IMR-90 (cell line): Measurements from ENCODE around the gene GRIK3. TPM values are rescaled to one million over a fixed set of nuclear protein-coding genes. Genes with fewer than 3 reads are reported as not detected.
A peak's percentile ranks its signal among the peaks of the same experiment; 100 is the strongest.

Source experiments
- ATAC-seq: fragments of 200-7000 bp; cut with Tn5 transposase; 2 replicates; pipeline ENCODE4 v1.9.1; 2020; ENCODE audit warnings: low read depth, mild to moderate bottlenecking, moderate library complexity
- BruUV-seq: library from RNA; stranded (reverse); fragments of 400-500 nt; replicated peaks from 2 replicates; lab custom pipeline; 2021; lab: Mats Ljungman, UMichigan
- CTCF ChIA-PET: fragments of 300-600 bp; formaldehyde crosslinking; extraction: SDS; loops from one replicate; lab custom pipeline; 2021; ENCODE audit warnings: antibody characterized with exemption; lab: Yijun Ruan, JAX
- POLR2A ChIA-PET: fragments of 300-600 bp; sonication (Branson Sonifier 250); formaldehyde crosslinking; loops from one replicate; lab custom pipeline; 2022; ENCODE audit warnings: antibody characterized with exemption; ENCODE audit not compliant: unreplicated experiment; lab: Charles Lee
- DNase-seq: peaks from one replicate; pipeline ENCODE4 v3.0.0; 2013
- H2AFZ ChIP-seq: replicated peaks from 2 replicates; pipeline ENCODE3; 2013; ENCODE audit warnings: low read length, mild to moderate bottlenecking; ENCODE audit not compliant: poor library complexity
- H2AK5ac ChIP-seq: 2 replicates; pipeline ENCODE4 v1.6.1; 2013; ENCODE audit warnings: low read depth, low read length, inconsistent platforms
- H2AK9ac ChIP-seq: replicated peaks from 2 replicates; pipeline ENCODE3; 2013; ENCODE audit warnings: mild to moderate bottlenecking, low read depth, low read length, moderate library complexity; ENCODE audit not compliant: poor library complexity
- H2BK120ac ChIP-seq: 2 replicates; pipeline ENCODE4 v1.6.1; 2013; ENCODE audit warnings: low read depth, low read length, inconsistent platforms
- H2BK15ac ChIP-seq: 3 replicates; pipeline ENCODE4 v1.6.1; 2013; ENCODE audit warnings: low read depth, low read length, inconsistent platforms
- H2BK20ac ChIP-seq: 2 replicates; pipeline ENCODE4 v1.6.1; 2013; ENCODE audit warnings: low read depth, mild to moderate bottlenecking, inconsistent platforms, low read length, moderate library complexity
- H2BK5ac ChIP-seq: 2 replicates; pipeline ENCODE4 v1.6.1; 2013; ENCODE audit warnings: mild to moderate bottlenecking, low read depth, low read length, inconsistent platforms; ENCODE audit not compliant: poor library complexity, severe bottlenecking
- H3K14ac ChIP-seq: replicated peaks from 2 replicates; pipeline ENCODE4 v1.6.1; 2013; ENCODE audit warnings: low read depth, low read length, inconsistent platforms
- H3K18ac ChIP-seq: 2 replicates; pipeline ENCODE4 v1.6.1; 2013; ENCODE audit warnings: low read depth, low read length, control low read depth
- H3K23ac ChIP-seq: 2 replicates; pipeline ENCODE4 v1.6.1; 2013; ENCODE audit warnings: low read depth, low read length, inconsistent platforms
- H3K27ac ChIP-seq: 2 replicates; pipeline ENCODE4 v1.5.1; 2013; ENCODE audit warnings: mild to moderate bottlenecking, control low read depth, low read length; ENCODE audit not compliant: insufficient read depth
- H3K27me3 ChIP-seq: 2 replicates; pipeline ENCODE4 v1.6.1; 2013; ENCODE audit warnings: low read length; ENCODE audit not compliant: control insufficient read depth, insufficient read depth
- H3K36me3 ChIP-seq: 2 replicates; pipeline ENCODE4 v1.6.1; 2013; ENCODE audit warnings: low read length, mixed read lengths; ENCODE audit not compliant: control insufficient read depth, insufficient read depth
- H3K4ac ChIP-seq: 2 replicates; pipeline ENCODE4 v1.6.1; 2013; ENCODE audit warnings: low read depth, low read length, inconsistent platforms
- H3K4me1 ChIP-seq: 2 replicates; pipeline ENCODE4 v1.6.1; 2013; ENCODE audit warnings: low read length, mixed read lengths; ENCODE audit not compliant: control insufficient read depth, insufficient read depth
- H3K4me2 ChIP-seq: 2 replicates; pipeline ENCODE4 v1.6.1; 2013; ENCODE audit warnings: low read depth, mild to moderate bottlenecking, control low read depth, low read length, moderate library complexity
- H3K4me3 ChIP-seq: 2 replicates; pipeline ENCODE4 v1.5.1; 2013; ENCODE audit warnings: low read depth, mild to moderate bottlenecking, control low read depth, low read length, moderate library complexity; ENCODE audit not compliant: insufficient read depth
- H3K56ac ChIP-seq: 2 replicates; pipeline ENCODE4 v1.6.1; 2013; ENCODE audit warnings: low read length, inconsistent platforms; ENCODE audit not compliant: insufficient read depth; ENCODE audit errors: extremely low read depth
- H3K79me1 ChIP-seq, 2 experiments: 2 replicates each; pipeline ENCODE4 v1.6.1; 2013; ENCODE audit warnings: low read length in 2 of 2, inconsistent platforms in 1 of 2, low read depth in 1 of 2
- H3K9ac ChIP-seq: 2 replicates; pipeline ENCODE4 v1.6.1; 2013; ENCODE audit warnings: low read depth, low read length, control low read depth
- H3K9me1 ChIP-seq: 2 replicates; pipeline ENCODE4 v1.6.1; 2013; ENCODE audit warnings: low read length, inconsistent platforms; ENCODE audit not compliant: insufficient read depth
- H3K9me3 ChIP-seq: 2 replicates; pipeline ENCODE4 v1.6.1; 2013; ENCODE audit warnings: low read length; ENCODE audit not compliant: control insufficient read depth, insufficient read depth
- H4K20me1 ChIP-seq: 2 replicates; pipeline ENCODE4 v1.6.1; 2013; ENCODE audit warnings: low read length, inconsistent platforms; ENCODE audit not compliant: insufficient read depth
- H4K5ac ChIP-seq: 2 replicates; pipeline ENCODE4 v1.6.1; 2013; ENCODE audit warnings: mild to moderate bottlenecking, low read depth, low read length, control low read depth
- H4K8ac ChIP-seq, 2 experiments: 2 replicates each; pipeline ENCODE4 v1.6.1; 2013; ENCODE audit warnings: low read depth in 2 of 2, low read length in 2 of 2, control low read depth in 1 of 2, inconsistent platforms in 1 of 2
- H4K91ac ChIP-seq: 2 replicates; pipeline ENCODE4 v1.6.1; 2013; ENCODE audit warnings: low read depth, low read length, inconsistent platforms; ENCODE audit not compliant: insufficient read depth
- BHLHE40 ChIP-seq: fragments of 150-350 bp; IDR thresholded peaks from 2 replicates; pipeline ENCODE4 v1.6.1; 2016; ENCODE audit warnings: mild to moderate bottlenecking, low read depth, low read length
- MAFK ChIP-seq: IDR thresholded peaks from 2 replicates; pipeline ENCODE4 v1.6.1; 2012; ENCODE audit warnings: low read depth, low read length, improper control_type of control experiment
- MAZ ChIP-seq: IDR thresholded peaks from 2 replicates; pipeline ENCODE4 v1.6.1; 2012; ENCODE audit warnings: low read depth, mild to moderate bottlenecking, low read length, improper control_type of control experiment, moderate library complexity, borderline replicate concordance
- POLR2A ChIP-seq: IDR thresholded peaks from 2 replicates; pipeline ENCODE4 v1.6.1; 2012; ENCODE audit warnings: mild to moderate bottlenecking, low read depth, low read length
- RFX5 ChIP-seq: IDR thresholded peaks from 2 replicates; pipeline ENCODE4 v1.8.0; 2012; ENCODE audit warnings: low read depth, mild to moderate bottlenecking, low read length, moderate library complexity
- WGBS, 2 experiments: methylation state at CpG; one replicate each; pipeline versions ENCODE4 v1.1.5 to v1.1.7; 2013; ENCODE audit warnings: missing lambda C conversion rate in 2 of 2; ENCODE audit not compliant: insufficient read length in 1 of 2; ENCODE audit errors: extremely low coverage in 2 of 2; 5-methylcytosine and 5-hydroxymethylcytosine counted together
- dilution Hi-C: fragments of 300-500 bp; cut with HindIII; formaldehyde crosslinking; loops from one replicate; pipeline ENCODE4 v1.14.3; 2018; ENCODE audit warnings: low sequenced_read_pairs; ENCODE audit not compliant: unreplicated experiment
- in situ Hi-C: fragments of 300-500 bp; cut with MboI; formaldehyde crosslinking; loops from 3 replicates; pipeline ENCODE4 v1.14.3; 2019; ENCODE audit warnings: low sequenced_read_pairs, inconsistent platforms, mixed read lengths
- intact Hi-C: fragments of 100-400 bp; cut with micrococcal nuclease; formaldehyde crosslinking; loops from 2 replicates; pipeline ENCODE4 v1.10.0; 2022
- polyA plus RNA-seq, 3 experiments: library from polyadenylated mRNA; depleted of rRNA; stranded (reverse); fragments of >200 nt; gene quantifications; 2 replicates each; pipeline ENCODE4 v1.2.3, GENCODE V29; 2012; ENCODE audit warnings: low replicate concordance in 1 of 3
- total RNA-seq: library from RNA; depleted of rRNA; stranded (reverse); fragments of >200 nt; gene quantifications from 2 replicates; pipeline ENCODE4 v1.2.3, GENCODE V29; 2012

Gene GRIK3
- total and polyA plus RNA-seq, 2 of the 4 experiments (the other 2 are of a cell fraction), result not detected

GRCh38 chr1:36924282-36924811 is 110.0 kb downstream of the GRIK3 start:
- Histone ChIP-seq H2AK9ac (no peak overlapping the region), H3K4ac (no peak overlapping the region), H3K56ac (no peak overlapping the region), H4K5ac (no peak overlapping the region), H3K9ac (no peak overlapping the region), H3K79me1 (no peaks in the 10 kb centered on the region), H3K18ac (no peak overlapping the region), H2AFZ (no peak overlapping the region), H4K8ac (no peak overlapping the region), H2BK20ac (no peak overlapping the region), H3K27me3 (no peaks in the 10 kb centered on the region), H3K9me1 (no peaks in the 10 kb centered on the region), H2BK15ac (no peak overlapping the region), H3K9me3 (no peaks in the 10 kb centered on the region), H3K23ac (no peak overlapping the region), H2BK5ac (no peak overlapping the region), H3K27ac (no peak overlapping the region), H2BK120ac (no peak overlapping the region), H2AK5ac (no peak overlapping the region), H3K36me3 (no peaks in the 10 kb centered on the region), H3K4me2 (no peak overlapping the region), H4K20me1 (no peaks in the 10 kb centered on the region), H3K4me3 (no peak overlapping the region), H4K91ac (no peak overlapping the region), H3K14ac (no peak overlapping the region), H3K4me1 (no peaks in the 10 kb centered on the region)
- in situ Hi-C loops, result no loop called here
- ATAC-seq (peak; percentile 63), DNase-seq (peak; percentile 18)
- 0% methylated on average over 3 of the region's 14 CpGs; no CpG with 5 or more reads in 1 of the 2 experiments for WGBS, 2 experiments
- intact Hi-C loops, result no loop called here
- TF ChIP-seq POLR2A, result no peak
- no peak for TF ChIP-seq RFX5
- TF ChIP-seq BHLHE40, result no peak
- TF ChIP-seq MAFK, result no peak
- TF ChIP-seq MAZ, result peak; percentile 30; the same call in 1 of the 2 replicates
- POLR2A ChIA-PET, result no interaction called here
- BruUV-seq, result no TSS peak
- CTCF ChIA-PET, result no interaction called here
- dilution Hi-C loops, result no loop called here
